22Rv1 (cell line): ENCODE data around the gene ATAT1.

Source experiments
- CTCF ChIP-seq: fragments of 450-650 bp; IDR thresholded peaks from 2 replicates; pipeline ENCODE4 v1.5.1; 2017; ENCODE audit warnings: mild to moderate bottlenecking
- ZFX ChIP-seq: fragments of 450-650 bp; IDR thresholded peaks from 2 replicates; pipeline ENCODE4 v1.6.1; 2017; ENCODE audit warnings: antibody characterized with exemption, borderline replicate concordance

GRCh38 chr6:30645989-30646388, 19.3 kb downstream of the ATAT1 start:
- TF ChIP-seq CTCF = no peak
- no peak for TF ChIP-seq ZFX
